Measurements from ENCODE around the gene CNGB1.
"Not testable (repeated sequence)": the region's sequence is repeated elsewhere in the genome, so short reads cannot be mapped to it uniquely, and the experiment has no call there.

CNGB1 gene

GRCh38 chr16:57900796-57901479 is 70.0 kb downstream of the CNGB1 start:
- no peak for DNase-seq

GRCh38 chr16:57899771-57900661 is 70.9 kb downstream of the CNGB1 start:
- DNase-seq, result peak; percentile 23

GRCh38 chr16:57898961-57899360 is 72.0 kb downstream of the CNGB1 start:
- no peak for DNase-seq

GRCh38 chr16:57897996-57898395 is 72.9 kb downstream of the CNGB1 start:
- DNase-seq, result no peak

- DNase-seq, result no peak
These were observed 73.7 kb downstream of the CNGB1 start for GRCh38 chr16:57897053-57897784.

GRCh38 chr16:57895081-57895547 is 75.8 kb downstream of the CNGB1 start:
- not testable (repeated sequence) for DNase-seq

GRCh38 chr16:57894390-57895080 is 76.4 kb downstream of the CNGB1 start:
- no peak for DNase-seq

GRCh38 chr16:57893559-57894389 is 77.2 kb downstream of the CNGB1 start:
- no peak for DNase-seq

GRCh38 chr16:57893217-57893558 is 77.7 kb downstream of the CNGB1 start:
- no peak for DNase-seq

GRCh38 chr16:57892447-57893096 is 78.4 kb downstream of the CNGB1 start:
- no peak for DNase-seq

GRCh38 chr16:57892041-57892440 is 78.9 kb downstream of the CNGB1 start:
- DNase-seq, result no peak

GRCh38 chr16:57890752-57891111 is 80.2 kb downstream of the CNGB1 start:
- DNase-seq, result no peak

GRCh38 chr16:57889960-57890751 is 80.8 kb downstream of the CNGB1 start:
- DNase-seq, result no peak

- no peak for DNase-seq
These were observed 81.4 kb downstream of the CNGB1 start for GRCh38 chr16:57889522-57889921.

- no peak for DNase-seq
These were observed 81.8 kb downstream of the CNGB1 start for GRCh38 chr16:57889111-57889510.

- DNase-seq, result no peak
These were observed 82.8 kb downstream of the CNGB1 start for GRCh38 chr16:57888128-57888527.

- DNase-seq, result no peak
These were observed 83.2 kb downstream of the CNGB1 start for GRCh38 chr16:57887711-57888110.

GRCh38 chr16:57886427-57886826 is 84.5 kb downstream of the CNGB1 start:
- no peak for DNase-seq

- DNase-seq, result no peak
These were observed 86.2 kb downstream of the CNGB1 start for GRCh38 chr16:57884655-57885133.

- no peak for DNase-seq
These were observed 86.8 kb downstream of the CNGB1 start for GRCh38 chr16:57883953-57884654.
